GM21423 (cell line): ENCODE data around the gene CCDC14.
"Not testable (repeated sequence)": the region's sequence is repeated elsewhere in the genome, so short reads cannot be mapped to it uniquely, and the experiment has no call there.

ENCODE experiments used
- ATAC-seq: cut with Tn5 transposase; IDR thresholded peaks from one replicate; pipeline ENCODE4 v1.9.1; 2021; ENCODE audit warnings: mild to moderate bottlenecking, moderate library complexity; ENCODE audit not compliant: unreplicated experiment

CCDC14 gene

DNA sequence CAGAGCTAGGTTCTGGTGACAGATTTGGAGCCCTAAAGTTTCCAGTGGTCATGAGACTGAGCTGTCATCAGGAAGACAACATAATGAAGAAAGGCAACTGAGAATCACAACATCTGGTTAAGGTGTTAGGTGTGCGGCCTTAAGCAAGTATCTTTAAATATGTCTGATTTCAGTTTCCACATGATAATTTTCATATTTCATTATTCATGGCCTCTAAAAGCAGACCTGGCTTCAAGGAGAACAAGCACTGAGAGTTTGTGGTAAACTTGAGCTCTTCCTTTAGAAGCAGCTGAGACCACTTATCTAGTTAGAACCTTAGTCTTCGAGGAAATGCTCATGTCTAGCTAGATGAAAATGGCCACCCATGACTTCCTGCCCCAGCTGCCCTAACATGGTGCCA is 51.2 kb downstream of the CCDC14 start:
- no peak for ATAC-seq

DNA sequence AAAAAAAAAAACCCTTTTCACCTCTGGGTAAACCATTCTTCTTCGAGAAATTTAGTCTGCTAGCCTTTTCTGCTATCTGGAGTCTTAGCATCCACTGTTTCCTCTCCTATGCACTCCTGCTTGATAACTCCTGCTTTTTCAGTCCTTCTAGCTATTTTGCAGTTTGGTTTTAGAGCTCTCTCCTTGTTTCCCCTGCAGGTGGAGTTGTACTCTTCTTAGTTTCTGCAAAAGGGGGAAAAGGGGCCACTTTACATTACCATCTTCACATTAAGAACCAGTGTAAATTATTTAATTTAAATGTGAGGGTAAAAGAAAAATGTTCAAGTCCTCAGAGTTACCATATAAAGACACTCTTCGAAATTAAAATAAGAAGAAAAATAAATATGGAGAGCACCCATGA is 53.3 kb downstream of the CCDC14 start:
- ATAC-seq, result no peak

DNA sequence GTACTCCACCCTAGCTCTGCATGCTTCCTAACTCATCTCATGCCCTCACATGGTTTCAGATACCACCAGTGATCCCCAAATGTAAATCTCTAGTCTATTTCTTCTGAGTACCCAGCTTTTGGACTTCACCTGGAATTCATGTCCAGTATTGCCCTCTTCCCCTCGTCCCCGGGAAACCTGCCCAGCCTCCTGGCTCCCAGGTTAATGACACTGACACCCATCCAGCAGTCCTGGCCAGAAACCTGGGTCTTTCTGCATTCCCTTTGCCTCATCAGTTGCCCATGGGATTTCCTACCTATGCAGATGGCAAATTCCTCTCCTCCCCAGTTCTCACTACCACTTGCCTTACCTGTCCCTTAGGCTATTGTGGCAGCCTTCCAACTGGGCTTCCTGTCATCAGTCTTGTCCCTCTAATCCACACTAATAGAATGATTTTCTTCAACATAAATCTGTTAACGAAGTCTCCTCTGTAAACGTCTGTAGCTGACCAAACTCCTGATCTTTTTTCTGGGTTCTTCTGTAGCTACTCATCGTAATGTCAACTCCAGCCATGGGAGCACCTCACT is 61.6 kb downstream of the CCDC14 start:
- no peak for ATAC-seq

DNA sequence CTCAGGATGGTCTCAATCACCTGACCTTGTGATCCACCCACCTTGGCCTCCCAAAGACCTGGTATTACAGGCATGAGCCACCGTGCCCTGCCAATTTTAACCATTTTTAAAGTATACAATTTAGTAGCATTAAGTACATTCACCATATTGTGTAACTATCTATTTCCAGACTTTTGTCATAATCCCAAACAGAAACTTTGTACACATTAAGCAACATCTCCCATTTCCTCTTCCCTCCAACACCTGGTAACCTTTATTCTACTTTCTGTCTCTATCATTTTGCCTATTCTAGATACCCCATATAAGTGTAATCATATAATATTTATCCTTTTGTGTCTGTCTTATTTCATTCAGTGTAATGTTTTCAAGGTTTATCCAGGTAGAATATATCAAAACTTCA is 68.0 kb downstream of the CCDC14 start:
- ATAC-seq, result no peak

- no peak for ATAC-seq
These were observed 68.8 kb downstream of the CCDC14 start for GRCh38 chr3:123892195-123892594.

- not testable (repeated sequence) for ATAC-seq
These were observed 70.0 kb downstream of the CCDC14 start for GRCh38 chr3:123890991-123891390.

DNA sequence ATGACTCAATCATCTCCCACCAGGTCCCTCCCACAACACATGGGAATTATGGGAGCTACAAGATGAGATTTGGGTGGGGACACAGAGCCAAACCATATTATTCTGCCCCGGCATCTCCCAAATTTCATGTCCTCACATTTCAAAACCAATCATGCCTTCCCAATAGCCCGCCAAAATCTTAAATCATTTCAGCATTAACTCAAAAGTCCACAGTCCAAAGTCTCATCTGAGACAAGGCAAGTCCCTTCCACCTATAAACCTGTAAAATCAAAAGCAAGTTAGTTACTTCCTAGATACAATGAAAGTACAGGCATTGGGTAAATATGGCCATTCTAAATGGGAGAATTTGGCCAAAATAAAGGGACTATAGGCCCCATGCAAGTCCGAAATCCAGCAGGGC is 70.9 kb downstream of the CCDC14 start:
- ATAC-seq, result not testable (repeated sequence)

DNA sequence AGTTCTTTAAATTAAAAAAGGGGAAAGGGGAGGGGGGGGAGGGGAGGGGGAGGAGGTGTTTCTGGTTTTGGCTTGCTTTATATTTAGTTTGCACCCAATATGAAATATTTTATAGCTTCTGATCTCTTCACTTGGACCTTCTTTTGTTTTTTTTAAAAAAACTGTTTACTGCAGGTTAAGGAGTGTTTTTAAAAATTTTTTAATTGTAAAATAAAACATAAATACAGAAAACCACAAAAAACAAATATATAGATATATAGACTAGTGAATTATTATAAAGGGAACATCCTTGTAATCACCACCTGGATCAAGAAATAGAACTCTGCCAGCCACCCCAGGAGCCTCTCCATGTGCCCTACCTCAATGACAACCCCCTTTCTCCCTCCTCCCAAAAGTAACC is 76.0 kb downstream of the CCDC14 start:
- no peak for ATAC-seq

DNA sequence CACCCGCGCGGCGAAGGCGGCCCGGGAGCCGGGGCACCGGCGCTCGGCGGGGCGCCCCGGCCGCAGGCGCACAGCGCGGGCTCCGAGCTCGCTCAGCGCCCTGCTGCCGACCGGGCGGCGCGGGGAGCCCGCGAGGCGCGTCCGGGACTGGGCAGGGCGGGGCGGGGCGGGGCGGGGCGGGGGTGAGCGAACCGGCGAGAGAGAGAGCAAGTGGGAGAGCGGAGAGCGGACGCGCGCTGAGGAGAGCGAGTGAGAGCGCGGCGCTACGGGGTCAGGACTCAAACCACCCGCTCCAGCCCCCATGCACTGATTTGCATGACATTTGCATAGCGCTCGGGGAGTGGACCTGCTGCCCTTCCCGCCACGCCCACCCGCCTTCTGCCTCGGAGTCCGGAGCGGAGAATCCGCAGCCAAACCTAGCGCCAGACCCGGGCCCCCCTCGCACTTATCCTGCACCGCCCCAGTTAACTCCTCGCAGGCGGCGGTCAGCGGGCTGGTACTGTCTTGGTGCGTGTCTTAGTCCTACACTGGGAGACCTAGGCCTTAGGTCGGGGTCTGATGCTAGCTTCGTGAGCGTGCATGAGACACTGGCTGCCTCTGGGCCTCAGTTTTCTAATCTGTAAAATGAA is 76.7 kb downstream of the CCDC14 start, which contains the start of gene MYLK:
Gene MYLK (minus strand): TSS at position 130 of the 629 bp plus-strand sequence. CDS start 90,491 bp downstream, outside the sequence.
- no peak for ATAC-seq

DNA sequence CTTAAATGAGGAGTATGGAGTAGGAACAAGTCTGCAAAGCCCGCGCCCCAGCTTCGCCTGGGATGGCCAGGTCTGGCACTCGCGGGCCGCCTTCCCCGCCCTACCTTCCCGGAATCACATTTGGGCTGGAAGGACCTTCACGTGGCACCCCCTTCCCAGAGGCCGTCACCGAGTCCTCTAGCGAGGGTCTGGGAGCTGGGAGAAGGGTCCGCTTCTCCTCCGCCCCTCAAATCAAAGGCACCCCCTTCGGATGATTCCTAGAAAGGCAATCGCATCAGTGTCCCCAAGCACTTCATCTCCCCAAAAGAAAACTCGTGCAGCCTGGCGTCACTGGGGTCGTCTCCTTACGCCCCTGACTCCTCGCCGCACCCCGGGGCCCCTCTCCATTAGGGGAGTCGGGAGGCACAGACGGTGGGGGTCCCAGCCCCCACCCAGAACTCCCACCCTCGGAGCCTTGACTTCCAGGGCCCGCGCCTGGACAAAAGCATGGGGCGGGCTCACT is 77.3 kb downstream of the CCDC14 start:
- ATAC-seq, result no peak

DNA sequence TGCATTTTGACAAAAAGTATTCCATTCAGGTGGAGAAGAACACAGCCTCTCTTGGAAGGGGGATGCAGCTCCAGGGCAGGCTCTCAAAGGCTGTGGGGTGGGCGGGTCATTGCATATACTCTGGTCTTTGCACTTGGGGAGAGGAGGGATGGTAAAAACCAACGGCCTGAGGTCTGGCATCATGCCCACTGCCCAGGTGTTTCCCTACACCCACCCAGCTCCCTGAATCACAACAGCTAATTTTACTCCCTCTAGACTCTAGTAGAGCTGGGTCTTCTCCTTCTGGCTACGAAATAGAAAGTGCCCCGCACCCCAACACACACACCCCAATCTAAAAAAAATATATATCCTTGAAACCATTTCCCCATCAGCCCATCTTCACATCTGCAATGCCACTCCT is 77.9 kb downstream of the CCDC14 start:
- no peak for ATAC-seq

DNA sequence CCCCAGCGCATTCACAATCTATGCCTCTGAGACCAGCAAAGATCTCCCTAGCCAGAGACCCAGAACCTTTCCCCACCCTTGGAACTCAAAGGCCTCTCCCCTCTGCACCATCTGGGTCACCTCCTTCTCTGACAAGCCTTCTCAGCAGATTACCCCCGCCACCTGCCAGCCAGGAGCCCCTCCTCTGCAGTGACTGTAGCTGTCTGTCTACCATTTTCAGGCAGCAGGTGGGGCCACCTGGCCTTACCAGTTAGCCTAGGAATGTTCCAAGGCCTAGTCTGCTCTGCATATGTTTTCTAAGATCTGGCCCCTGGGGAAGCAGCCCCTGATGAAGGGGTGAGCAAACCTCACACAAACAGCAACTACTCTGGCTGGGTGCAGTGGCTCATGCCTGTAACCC is 79.3 kb downstream of the CCDC14 start:
- ATAC-seq, result no peak

DNA sequence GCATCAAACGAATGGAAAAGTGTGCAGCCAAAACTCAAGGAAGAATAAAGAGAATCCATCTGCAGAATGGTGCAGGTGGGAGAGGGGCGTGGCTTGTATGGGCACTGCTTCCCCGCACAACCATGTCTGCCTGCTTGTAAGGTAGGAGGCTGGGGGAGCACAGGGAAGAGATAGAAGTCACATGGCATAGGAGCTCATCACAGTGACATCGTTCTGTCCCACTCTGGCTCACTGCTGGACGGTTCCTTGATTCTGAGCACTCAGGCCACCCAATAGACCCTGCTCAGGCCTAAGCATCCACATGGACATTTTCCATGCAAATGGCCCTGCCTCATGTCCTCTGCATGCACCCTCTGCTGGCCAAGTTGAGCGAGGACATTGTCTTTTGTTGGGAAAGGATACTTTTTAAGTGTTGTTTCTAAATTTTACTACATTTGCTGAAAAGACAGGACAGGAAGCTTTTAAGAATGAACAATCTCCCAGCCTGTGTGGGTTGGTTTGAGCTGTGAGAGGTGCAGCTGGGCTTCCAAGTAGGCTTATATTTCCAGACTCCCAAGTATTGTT is 79.9 kb downstream of the CCDC14 start:
- ATAC-seq, result no peak

- ATAC-seq, result no peak
These were observed 82.2 kb downstream of the CCDC14 start for GRCh38 chr3:123878807-123879206.

- ATAC-seq, result no peak
These were observed 83.1 kb downstream of the CCDC14 start for GRCh38 chr3:123877965-123878364.

- no peak for ATAC-seq
These were observed 83.6 kb downstream of the CCDC14 start for GRCh38 chr3:123877466-123877865.

GRCh38 chr3:123876858-123877257 is 84.2 kb downstream of the CCDC14 start:
- no peak for ATAC-seq

DNA sequence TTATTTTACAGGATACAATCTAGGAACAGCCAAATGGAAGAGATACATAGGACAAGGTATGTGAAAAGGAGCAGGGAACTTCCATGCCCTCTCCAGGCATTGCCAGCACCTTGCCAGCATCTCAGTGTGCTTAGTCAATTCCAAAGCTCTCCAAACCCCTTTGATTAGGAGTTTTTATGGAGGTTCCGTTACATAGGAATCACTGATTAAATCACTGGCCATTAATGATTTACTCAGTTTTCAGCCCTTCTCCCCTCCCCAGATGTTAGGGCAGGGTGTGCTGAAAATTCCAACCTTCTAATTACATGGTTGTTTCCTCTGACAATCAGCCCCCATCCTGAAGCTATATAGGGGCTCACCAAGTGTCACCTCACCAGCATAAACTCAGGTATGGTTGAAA is 88.4 kb downstream of the CCDC14 start:
- no peak for ATAC-seq

DNA sequence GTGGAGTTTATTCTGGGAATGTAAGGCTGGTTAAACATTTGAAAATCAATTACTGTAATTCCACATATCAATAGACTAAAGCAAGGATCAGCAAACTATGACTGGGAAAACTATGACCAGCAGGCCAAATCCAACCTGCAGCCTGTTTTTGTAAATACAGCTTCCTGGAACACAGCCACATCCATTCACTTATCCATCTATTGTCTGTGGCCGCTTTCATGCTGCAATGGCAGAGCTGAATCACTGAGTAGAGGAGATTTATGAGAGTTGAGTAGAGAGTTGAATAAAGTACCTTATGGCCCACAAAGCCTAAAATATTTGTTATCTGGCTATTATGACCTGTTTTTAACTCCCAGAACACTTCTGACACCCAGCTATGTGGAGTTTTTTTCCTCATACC is 89.1 kb downstream of the CCDC14 start:
- no peak for ATAC-seq

- ATAC-seq, result no peak
These were observed 91.0 kb downstream of the CCDC14 start for GRCh38 chr3:123870033-123870432.

- ATAC-seq, result no peak
These were observed 91.9 kb downstream of the CCDC14 start for GRCh38 chr3:123869165-123869564.

DNA sequence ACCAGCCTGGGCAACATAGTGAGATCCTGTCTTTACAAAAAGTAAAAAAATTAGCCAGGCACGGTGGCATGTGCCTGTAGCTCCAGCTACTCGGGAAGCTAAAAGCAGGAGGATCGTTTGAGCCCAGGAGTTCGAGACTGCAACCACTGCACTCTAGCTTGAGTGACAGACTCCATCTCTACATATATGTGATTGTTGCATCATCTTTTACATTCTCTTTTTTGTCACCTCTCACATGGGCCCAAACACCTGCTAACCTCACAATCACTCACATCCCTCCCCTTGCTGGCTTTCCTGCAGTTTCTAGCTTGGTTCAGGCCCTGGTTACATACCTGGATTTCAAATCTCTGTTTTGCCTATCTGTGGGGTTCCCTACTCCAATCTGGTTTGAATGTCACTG is 96.3 kb downstream of the CCDC14 start:
- ATAC-seq, result no peak
